Measurements from ENCODE around the gene OGT.

- no peak for TF ChIP-seq CTCF (IDR thresholded peaks at IDR 0.05)
- TF ChIP-seq EP300 (IDR thresholded peaks at IDR 0.05) = no peak
Measured at GRCh38 chrX:71604796-71605568, 72.1 kb downstream of the OGT start.

Measured in tibial nerve (tissue), 4 donors.